WTC11 (cell line): ENCODE results near the gene KCTD11. TPM values are rescaled to one million over a fixed set of nuclear protein-coding genes. Genes with fewer than 3 reads are reported as not detected.
A peak's percentile ranks its signal among the peaks of the same experiment; 100 is the strongest.

ENCODE experiments used
- ATAC-seq: fragments of 200-7000 bp; cut with Tn5 transposase; 2 replicates; pipeline ENCODE4 v1.10.0; 2021; ENCODE audit warnings: mild to moderate bottlenecking, moderate library complexity
- CTCF ChIA-PET: fragments of 300-600 bp; sonication (Branson Sonifier 250); formaldehyde crosslinking; loops from one replicate; lab custom pipeline; 2021; ENCODE audit warnings: antibody characterized with exemption; lab: Charles Lee
- POLR2A ChIA-PET: fragments of 350-600 bp; sonication (Branson Sonifier 250); formaldehyde crosslinking; loops from one replicate; lab custom pipeline; 2021; ENCODE audit warnings: antibody characterized with exemption; lab: Charles Lee
- DNase-seq: peaks from one replicate; pipeline ENCODE4 v3.0.0; 2021; ENCODE audit warnings: low spot score
- H3K27ac Mint-ChIP-seq: 2 replicates; pipeline ENCODE4 v1.8.0; 2021; ENCODE audit warnings: mixed read lengths
- H3K27me3 Mint-ChIP-seq: 2 replicates; pipeline ENCODE4 v1.8.0; 2021; ENCODE audit warnings: low read depth, mild to moderate bottlenecking, moderate library complexity, mixed read lengths
- H3K36me3 Mint-ChIP-seq: 2 replicates; pipeline ENCODE4 v1.8.0; 2021; ENCODE audit warnings: mixed read lengths
- H3K4me1 Mint-ChIP-seq: 2 replicates; pipeline ENCODE4 v1.8.0; 2022; ENCODE audit warnings: mixed read lengths
- H3K4me3 Mint-ChIP-seq: 2 replicates; pipeline ENCODE4 v1.8.0; 2021; ENCODE audit warnings: mild to moderate bottlenecking, moderate library complexity, mixed read lengths
- H3K9me3 Mint-ChIP-seq: 2 replicates; pipeline ENCODE4 v1.8.0; 2021; ENCODE audit warnings: mixed read lengths
- CREM ChIP-seq: sonication (generic); formaldehyde crosslinking; IDR thresholded peaks from 2 replicates; pipeline ENCODE4 v1.8.1; 2022; ENCODE audit warnings: mild to moderate bottlenecking, missing genetic modification reagents, moderate library complexity
- ETV6 ChIP-seq: sonication (generic); formaldehyde crosslinking; IDR thresholded peaks from 2 replicates; pipeline ENCODE4 v1.8.1; 2022; ENCODE audit warnings: mild to moderate bottlenecking, missing genetic modification reagents
- FOXJ3 ChIP-seq: sonication (generic); formaldehyde crosslinking; IDR thresholded peaks from 2 replicates; pipeline ENCODE4 v1.9.0; 2021; ENCODE audit warnings: missing genetic modification reagents, mild to moderate bottlenecking, borderline replicate concordance
- FOXP1 ChIP-seq: sonication (generic); formaldehyde crosslinking; IDR thresholded peaks from 2 replicates; pipeline ENCODE4 v1.8.0; 2022; ENCODE audit warnings: missing genetic modification reagents, mild to moderate bottlenecking, moderate library complexity, borderline replicate concordance
- IRF2 ChIP-seq: sonication (generic); formaldehyde crosslinking; IDR thresholded peaks from 2 replicates; pipeline ENCODE4 v1.8.0; 2022; ENCODE audit warnings: low read depth, missing genetic modification reagents, borderline replicate concordance
- JUN ChIP-seq: sonication (generic); formaldehyde crosslinking; IDR thresholded peaks from 2 replicates; pipeline ENCODE4 v1.8.0; 2023; ENCODE audit warnings: mild to moderate bottlenecking, missing genetic modification reagents
- KAT7 ChIP-seq: sonication (generic); formaldehyde crosslinking; IDR thresholded peaks from 2 replicates; pipeline ENCODE4 v1.8.1; 2023; ENCODE audit warnings: missing genetic modification reagents, mild to moderate bottlenecking, borderline replicate concordance
- NFATC4 ChIP-seq: fragments of 250-450 bp; sonication (Bioruptor Pico); IDR thresholded peaks from 2 replicates; pipeline ENCODE4 v1.9.0; 2021; ENCODE audit warnings: mild to moderate bottlenecking
- NFE2L1 ChIP-seq: sonication (generic); formaldehyde crosslinking; IDR thresholded peaks from 2 replicates; pipeline ENCODE4 v1.8.1; 2023; ENCODE audit warnings: missing genetic modification reagents
- RORB ChIP-seq: fragments of 250-450 bp; sonication (Bioruptor Pico); IDR thresholded peaks from 2 replicates; pipeline ENCODE4 v1.9.0; 2021; ENCODE audit warnings: mild to moderate bottlenecking
- TEAD1 ChIP-seq: sonication (generic); formaldehyde crosslinking; IDR thresholded peaks from 2 replicates; pipeline ENCODE4 v1.8.0; 2022; ENCODE audit warnings: mild to moderate bottlenecking, missing genetic modification reagents
- TEAD4 ChIP-seq: sonication (generic); formaldehyde crosslinking; IDR thresholded peaks from 2 replicates; pipeline ENCODE4 v1.8.0; 2022; ENCODE audit warnings: mild to moderate bottlenecking, missing genetic modification reagents
- ZBTB21 ChIP-seq: sonication (generic); formaldehyde crosslinking; IDR thresholded peaks from 2 replicates; pipeline ENCODE4 v1.8.1; 2023; ENCODE audit warnings: mild to moderate bottlenecking, missing genetic modification reagents, borderline replicate concordance
- ZNF121 ChIP-seq: sonication (generic); formaldehyde crosslinking; IDR thresholded peaks from 2 replicates; pipeline ENCODE4 v1.8.0; 2023; ENCODE audit warnings: missing genetic modification reagents
- ZNF232 ChIP-seq: sonication (generic); formaldehyde crosslinking; IDR thresholded peaks from 2 replicates; pipeline ENCODE4 v1.8.0; 2022; ENCODE audit warnings: mild to moderate bottlenecking, missing genetic modification reagents
- ZNF317 ChIP-seq: sonication (generic); formaldehyde crosslinking; IDR thresholded peaks from 2 replicates; pipeline ENCODE4 v1.8.1; 2023; ENCODE audit warnings: low read depth, mild to moderate bottlenecking, moderate library complexity, missing genetic modification reagents, borderline replicate concordance
- total RNA-seq: library from RNA; stranded (reverse); gene quantifications from 3 replicates; pipeline ENCODE4 v1.2.3, GENCODE V29; 2021
- TF ChIP-seq, protein P1 (sequence below): sonication (generic); formaldehyde crosslinking; IDR thresholded peaks from 2 replicates; pipeline ENCODE4 v1.8.1; 2022; ENCODE audit warnings: low read depth, missing genetic modification reagents, borderline replicate concordance
- TF ChIP-seq, protein P2 (sequence below): sonication (generic); formaldehyde crosslinking; IDR thresholded peaks from 2 replicates; pipeline ENCODE4 v1.8.1; 2023; ENCODE audit warnings: mild to moderate bottlenecking, moderate library complexity, missing genetic modification reagents
- TF ChIP-seq, protein P3 (sequence below): sonication (generic); formaldehyde crosslinking; conservative IDR thresholded peaks from 2 replicates; pipeline ENCODE4 v1.8.1; 2022; ENCODE audit warnings: mild to moderate bottlenecking, missing genetic modification reagents
- TF ChIP-seq, protein P4 (sequence below): sonication (generic); formaldehyde crosslinking; conservative IDR thresholded peaks from 2 replicates; pipeline ENCODE4 v1.8.1; 2023; ENCODE audit warnings: mild to moderate bottlenecking, low read depth, missing genetic modification reagents, moderate library complexity

The KCTD11 gene
- total RNA-seq, 1 experiment from 2014 or later = 8.1 TPM

DNA sequence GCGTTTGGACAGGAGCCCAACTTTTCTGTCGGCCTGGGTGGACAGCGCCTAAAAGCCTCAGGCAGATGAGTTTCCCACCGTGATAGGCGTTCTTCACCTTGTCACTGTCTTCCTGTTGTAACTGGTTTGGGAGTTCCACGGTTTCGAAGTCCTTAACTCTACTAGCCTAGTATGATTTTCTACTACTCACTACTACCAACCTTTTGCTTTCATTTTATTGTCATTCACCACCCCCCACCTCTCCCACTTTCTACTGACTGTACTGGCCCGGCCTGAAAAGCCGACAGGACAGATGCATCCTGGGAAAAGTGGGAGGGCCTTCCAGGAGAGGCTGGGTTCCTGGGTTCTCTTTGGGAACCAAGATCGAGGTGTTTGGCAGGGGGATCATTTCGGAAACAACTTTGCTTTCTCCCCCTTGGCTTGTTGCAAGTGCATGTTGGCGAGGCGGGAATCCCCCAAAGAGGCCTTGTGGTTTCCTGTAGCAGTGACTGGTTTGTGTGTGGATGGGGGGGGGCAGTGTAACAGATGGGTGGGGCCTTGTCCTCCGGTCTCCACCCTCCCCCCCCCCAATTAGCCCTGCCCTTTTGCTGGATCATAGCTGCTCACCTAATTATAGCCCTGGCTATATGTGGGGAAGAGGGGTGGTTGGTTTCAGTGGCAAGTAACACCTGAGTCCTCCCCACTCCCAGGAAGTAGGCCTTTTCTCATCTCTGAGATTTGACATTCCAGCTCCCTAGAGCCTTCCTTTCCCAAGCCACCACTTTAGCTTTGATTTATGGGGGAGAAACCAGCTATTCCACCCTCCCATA, 43.1 kb upstream of the KCTD11 start (continued):
- TF ChIP-seq KAT7 (CRISPR knock-in tag) = no peak
- TF ChIP-seq, all 79 proteins: peak for 9

DNA sequence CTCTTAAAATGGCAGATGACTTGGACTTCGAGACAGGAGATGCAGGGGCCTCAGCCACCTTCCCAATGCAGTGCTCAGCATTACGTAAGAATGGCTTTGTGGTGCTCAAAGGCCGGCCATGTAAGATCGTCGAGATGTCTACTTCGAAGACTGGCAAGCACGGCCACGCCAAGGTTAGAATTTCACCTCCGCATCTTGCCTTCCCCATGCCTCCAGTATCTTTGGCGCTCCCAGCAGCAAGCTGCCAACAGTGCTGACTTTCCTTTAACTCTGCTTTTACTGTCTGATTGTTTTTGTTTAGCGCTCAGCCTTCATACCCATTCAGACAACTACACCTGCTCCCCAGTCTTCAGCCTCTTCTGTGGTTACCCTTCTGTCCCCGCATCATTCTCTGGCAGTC, 42.3 kb upstream of the KCTD11 start:
- Mint-ChIP-seq H3K36me3 (peaks cover 46% of the 10 kb centered on the region), H3K4me1 (peaks cover 39% of the 10 kb centered on the region), H3K4me3 (peak overlapping the region; percentile 89), H3K27ac (peak overlapping the region; percentile 86), H3K9me3 (no peaks in the 10 kb centered on the region), H3K27me3 (peaks cover 2% of the 10 kb centered on the region; the same call in 1 of the 2 replicates)
- no peak for TF ChIP-seq KAT7 (CRISPR knock-in tag)
- TF ChIP-seq, protein P1, sequence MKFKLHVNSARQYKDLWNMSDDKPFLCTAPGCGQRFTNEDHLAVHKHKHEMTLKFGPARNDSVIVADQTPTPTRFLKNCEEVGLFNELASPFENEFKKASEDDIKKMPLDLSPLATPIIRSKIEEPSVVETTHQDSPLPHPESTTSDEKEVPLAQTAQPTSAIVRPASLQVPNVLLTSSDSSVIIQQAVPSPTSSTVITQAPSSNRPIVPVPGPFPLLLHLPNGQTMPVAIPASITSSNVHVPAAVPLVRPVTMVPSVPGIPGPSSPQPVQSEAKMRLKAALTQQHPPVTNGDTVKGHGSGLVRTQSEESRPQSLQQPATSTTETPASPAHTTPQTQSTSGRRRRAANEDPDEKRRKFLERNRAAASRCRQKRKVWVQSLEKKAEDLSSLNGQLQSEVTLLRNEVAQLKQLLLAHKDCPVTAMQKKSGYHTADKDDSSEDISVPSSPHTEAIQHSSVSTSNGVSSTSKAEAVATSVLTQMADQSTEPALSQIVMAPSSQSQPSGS = no peak
- no peak for TF ChIP-seq TEAD1 (CRISPR knock-in tag)
- TF ChIP-seq RORB = no peak
- TF ChIP-seq, protein P2, sequence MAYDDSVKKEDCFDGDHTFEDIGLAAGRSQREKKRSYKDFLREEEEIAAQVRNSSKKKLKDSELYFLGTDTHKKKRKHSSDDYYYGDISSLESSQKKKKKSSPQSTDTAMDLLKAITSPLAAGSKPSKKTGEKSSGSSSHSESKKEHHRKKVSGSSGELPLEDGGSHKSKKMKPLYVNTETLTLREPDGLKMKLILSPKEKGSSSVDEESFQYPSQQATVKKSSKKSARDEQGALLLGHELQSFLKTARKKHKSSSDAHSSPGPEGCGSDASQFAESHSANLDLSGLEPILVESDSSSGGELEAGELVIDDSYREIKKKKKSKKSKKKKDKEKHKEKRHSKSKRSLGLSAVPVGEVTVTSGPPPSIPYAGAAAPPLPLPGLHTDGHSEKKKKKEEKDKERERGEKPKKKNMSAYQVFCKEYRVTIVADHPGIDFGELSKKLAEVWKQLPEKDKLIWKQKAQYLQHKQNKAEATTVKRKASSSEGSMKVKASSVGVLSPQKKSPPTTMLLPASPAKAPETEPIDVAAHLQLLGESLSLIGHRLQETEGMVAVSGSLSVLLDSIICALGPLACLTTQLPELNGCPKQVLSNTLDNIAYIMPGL = no peak
- no peak for TF ChIP-seq CREM
- TF ChIP-seq FOXP1 (CRISPR knock-in tag) = no peak
- TF ChIP-seq, protein P3, sequence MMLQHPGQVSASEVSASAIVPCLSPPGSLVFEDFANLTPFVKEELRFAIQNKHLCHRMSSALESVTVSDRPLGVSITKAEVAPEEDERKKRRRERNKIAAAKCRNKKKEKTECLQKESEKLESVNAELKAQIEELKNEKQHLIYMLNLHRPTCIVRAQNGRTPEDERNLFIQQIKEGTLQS (CRISPR knock-in tag) = no peak
- no peak for TF ChIP-seq ZNF121 (CRISPR knock-in tag)
- POLR2A ChIA-PET = interaction anchor here (0.8 to 1.1 kb wide), 3 partner anchors 28 to 274 kb away, joined by 3 read pairs; partner anchors contain the start of gene SLC2A4
- CTCF ChIA-PET = no interaction called here
- DNase-seq = no peak
- no peak for ATAC-seq

DNA sequence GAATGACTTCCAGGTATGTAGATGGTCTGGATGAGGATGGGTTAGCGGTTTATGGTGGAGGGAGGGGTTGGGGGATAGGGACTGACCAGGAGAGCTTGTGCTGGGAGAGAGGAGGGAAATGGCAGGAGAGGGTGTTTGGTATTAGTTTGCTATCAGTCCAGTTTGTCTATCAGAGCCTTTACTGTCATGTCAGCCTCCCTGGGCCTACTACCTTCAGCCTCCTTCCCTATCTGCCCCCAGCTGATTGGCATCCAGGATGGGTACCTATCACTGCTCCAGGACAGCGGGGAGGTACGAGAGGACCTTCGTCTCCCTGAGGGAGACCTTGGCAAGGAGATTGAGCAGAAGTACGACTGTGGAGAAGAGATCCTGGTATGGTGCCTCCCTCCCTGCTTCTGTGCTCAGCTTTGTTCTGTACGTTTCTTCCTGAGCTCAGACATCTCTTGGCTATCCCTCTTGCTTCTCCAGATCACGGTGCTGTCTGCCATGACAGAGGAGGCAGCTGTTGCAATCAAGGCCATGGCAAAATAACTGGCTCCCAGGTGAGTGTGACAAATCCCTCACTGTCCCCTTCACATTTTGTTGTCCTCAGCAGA, 40.8 kb upstream of the KCTD11 start:
- H3K4me3 Mint-ChIP-seq = no peak overlapping the region
- ATAC-seq = no peak
- no peak for DNase-seq
- TF ChIP-seq NFE2L1 (CRISPR knock-in tag) (no peak), ETV6 (CRISPR knock-in tag) (no peak), ZNF232 (CRISPR knock-in tag) (no peak), FOXP1 (CRISPR knock-in tag) (no peak), TEAD4 (CRISPR knock-in tag) (no peak), RORB (no peak), ZBTB21 (no peak), IRF2 (CRISPR knock-in tag) (no peak), JUN (CRISPR knock-in tag) (no peak), FOXJ3 (no peak), NFATC4 (no peak), ZNF317 (CRISPR knock-in tag) (no peak), ZNF121 (CRISPR knock-in tag) (no peak)
- TF ChIP-seq, protein P4, sequence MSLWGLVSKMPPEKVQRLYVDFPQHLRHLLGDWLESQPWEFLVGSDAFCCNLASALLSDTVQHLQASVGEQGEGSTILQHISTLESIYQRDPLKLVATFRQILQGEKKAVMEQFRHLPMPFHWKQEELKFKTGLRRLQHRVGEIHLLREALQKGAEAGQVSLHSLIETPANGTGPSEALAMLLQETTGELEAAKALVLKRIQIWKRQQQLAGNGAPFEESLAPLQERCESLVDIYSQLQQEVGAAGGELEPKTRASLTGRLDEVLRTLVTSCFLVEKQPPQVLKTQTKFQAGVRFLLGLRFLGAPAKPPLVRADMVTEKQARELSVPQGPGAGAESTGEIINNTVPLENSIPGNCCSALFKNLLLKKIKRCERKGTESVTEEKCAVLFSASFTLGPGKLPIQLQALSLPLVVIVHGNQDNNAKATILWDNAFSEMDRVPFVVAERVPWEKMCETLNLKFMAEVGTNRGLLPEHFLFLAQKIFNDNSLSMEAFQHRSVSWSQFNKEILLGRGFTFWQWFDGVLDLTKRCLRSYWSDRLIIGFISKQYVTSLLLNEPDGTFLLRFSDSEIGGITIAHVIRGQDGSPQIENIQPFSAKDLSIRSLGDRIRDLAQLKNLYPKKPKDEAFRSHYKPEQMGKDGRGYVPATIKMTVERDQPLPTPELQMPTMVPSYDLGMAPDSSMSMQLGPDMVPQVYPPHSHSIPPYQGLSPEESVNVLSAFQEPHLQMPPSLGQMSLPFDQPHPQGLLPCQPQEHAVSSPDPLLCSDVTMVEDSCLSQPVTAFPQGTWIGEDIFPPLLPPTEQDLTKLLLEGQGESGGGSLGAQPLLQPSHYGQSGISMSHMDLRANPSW (CRISPR knock-in tag) = no peak
- TF ChIP-seq, all 79 proteins: peak for 0
- H3K27me3 Mint-ChIP-seq = peaks cover 2% of the 10 kb centered on the region; the same call in 1 of the 2 replicates
- POLR2A ChIA-PET = no interaction called here
- peak overlapping the region; percentile 86; the same call in 1 of the 2 replicates for H3K27ac Mint-ChIP-seq
- peaks cover 46% of the 10 kb centered on the region for H3K36me3 Mint-ChIP-seq
- H3K4me1 Mint-ChIP-seq = peaks cover 39% of the 10 kb centered on the region
- CTCF ChIA-PET = interaction anchor here (1.5 kb wide), 1 partner anchor 15 kb away, joined by 3 read pairs; no protein-coding TSS in a partner anchor
- H3K9me3 Mint-ChIP-seq = no peaks in the 10 kb centered on the region
